ENCODE data around the gene ICA1L.

Gene ICA1L

DNA sequence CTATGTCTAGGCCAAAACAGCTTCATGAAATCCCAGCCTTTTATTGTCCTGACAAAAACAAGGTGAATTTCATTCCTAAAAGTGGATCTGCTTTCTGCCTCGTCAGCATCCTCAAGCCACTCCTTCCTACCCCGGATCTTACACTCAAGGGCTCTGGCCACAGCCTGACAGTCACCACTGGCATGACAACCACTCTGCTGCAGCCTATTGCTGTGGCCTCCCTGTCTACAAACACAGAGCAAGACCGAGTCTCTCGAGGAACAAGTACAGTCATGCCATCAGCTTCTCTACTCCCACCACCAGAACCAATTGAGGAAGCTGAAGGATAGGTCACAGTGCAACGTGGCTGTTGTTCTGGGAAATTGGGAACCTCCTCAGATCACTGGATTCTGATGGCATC, 106.1 kb downstream of the ICA1L start:
- no peak for DNase-seq (ENCODE audit: low read depth)

DNA sequence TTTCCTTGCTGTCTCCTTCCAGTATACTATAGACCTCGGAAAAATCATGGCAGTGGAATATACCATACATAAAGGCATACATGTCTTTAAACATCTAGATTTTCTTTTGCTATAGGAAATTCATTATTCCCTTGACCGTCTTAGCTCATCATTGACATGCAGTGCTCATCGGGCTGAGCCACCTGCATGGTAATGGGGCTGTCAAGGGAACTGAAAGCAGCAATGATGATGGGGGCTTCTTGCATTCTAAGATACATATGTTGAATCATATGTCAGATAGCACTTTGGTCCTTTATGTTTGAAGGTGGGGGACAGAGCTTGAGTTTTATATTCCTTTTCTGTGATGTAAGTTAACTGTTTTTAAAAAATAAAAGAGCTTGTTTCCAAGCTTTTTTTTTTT, 106.6 kb downstream of the ICA1L start:
- H3K4me3 ChIP-seq (ENCODE audit: control insufficient read depth, low read depth, low read length): no peak overlapping the region
- TF ChIP-seq, protein P1, sequence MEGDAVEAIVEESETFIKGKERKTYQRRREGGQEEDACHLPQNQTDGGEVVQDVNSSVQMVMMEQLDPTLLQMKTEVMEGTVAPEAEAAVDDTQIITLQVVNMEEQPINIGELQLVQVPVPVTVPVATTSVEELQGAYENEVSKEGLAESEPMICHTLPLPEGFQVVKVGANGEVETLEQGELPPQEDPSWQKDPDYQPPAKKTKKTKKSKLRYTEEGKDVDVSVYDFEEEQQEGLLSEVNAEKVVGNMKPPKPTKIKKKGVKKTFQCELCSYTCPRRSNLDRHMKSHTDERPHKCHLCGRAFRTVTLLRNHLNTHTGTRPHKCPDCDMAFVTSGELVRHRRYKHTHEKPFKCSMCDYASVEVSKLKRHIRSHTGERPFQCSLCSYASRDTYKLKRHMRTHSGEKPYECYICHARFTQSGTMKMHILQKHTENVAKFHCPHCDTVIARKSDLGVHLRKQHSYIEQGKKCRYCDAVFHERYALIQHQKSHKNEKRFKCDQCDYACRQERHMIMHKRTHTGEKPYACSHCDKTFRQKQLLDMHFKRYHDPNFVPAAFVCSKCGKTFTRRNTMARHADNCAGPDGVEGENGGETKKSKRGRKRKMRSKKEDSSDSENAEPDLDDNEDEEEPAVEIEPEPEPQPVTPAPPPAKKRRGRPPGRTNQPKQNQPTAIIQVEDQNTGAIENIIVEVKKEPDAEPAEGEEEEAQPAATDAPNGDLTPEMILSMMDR (conservative IDR thresholded peaks at IDR 0.05; ENCODE audit: control insufficient read depth, insufficient read depth, low read depth, low read length): no peak
- DNase-seq (ENCODE audit: low read depth): no peak

More for the DNA sequence above, 106.1 kb downstream of the ICA1L start:
- H3K4me3 ChIP-seq (ENCODE audit: control insufficient read depth, low read depth, low read length): no peak overlapping the region
- TF ChIP-seq, protein P1 (conservative IDR thresholded peaks at IDR 0.05; ENCODE audit: control insufficient read depth, insufficient read depth, low read depth, low read length): no peak

DNA sequence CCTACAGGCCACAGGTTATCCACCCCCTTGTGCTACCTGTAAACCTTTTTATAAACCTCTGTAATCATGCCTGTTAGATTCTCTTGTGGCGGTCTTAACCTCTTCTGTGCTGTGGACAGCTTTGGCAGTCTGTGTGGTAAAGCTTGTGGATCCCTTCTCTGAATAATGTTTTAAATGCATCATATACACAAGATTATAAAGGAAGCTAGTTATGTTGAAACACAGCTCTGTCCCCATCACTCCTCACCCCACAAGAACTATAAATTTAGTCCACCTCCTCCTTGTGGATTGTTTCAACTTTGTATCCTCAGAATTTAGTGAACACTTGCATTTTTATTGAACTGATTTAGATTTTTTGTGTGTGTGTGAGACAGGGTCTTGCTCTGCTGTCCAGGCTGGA, 107.7 kb downstream of the ICA1L start:
- TF ChIP-seq, protein P1 (conservative IDR thresholded peaks at IDR 0.05; ENCODE audit: control insufficient read depth, insufficient read depth, low read depth, low read length): no peak
- DNase-seq (ENCODE audit: low read depth): no peak
- no peak overlapping the region for H3K4me3 ChIP-seq (ENCODE audit: control insufficient read depth, low read depth, low read length)

DNA sequence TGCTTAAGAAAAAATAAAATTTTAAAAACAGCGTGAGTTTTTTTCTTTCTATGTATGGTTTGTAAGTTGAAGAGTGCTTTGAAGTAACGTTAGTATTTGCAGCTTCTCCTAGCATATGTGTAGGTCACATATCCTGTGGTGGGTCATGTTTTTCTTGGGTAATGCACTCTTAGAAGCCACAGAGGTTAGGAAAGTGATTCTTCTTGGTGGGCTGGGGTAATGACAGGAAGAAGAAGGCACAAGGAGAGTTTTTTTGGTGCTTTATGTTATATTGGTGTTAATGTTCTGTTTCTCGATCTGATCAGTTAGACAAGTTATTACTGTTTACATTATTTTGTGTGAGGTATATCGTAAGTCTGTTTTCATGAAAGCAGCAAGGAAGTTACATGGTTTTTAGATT, 109.0 kb downstream of the ICA1L start:
- H3K4me3 ChIP-seq (ENCODE audit: control insufficient read depth, low read depth, low read length): no peak overlapping the region
- no peak for DNase-seq (ENCODE audit: low read depth)
- TF ChIP-seq, protein P1 (conservative IDR thresholded peaks at IDR 0.05; ENCODE audit: control insufficient read depth, insufficient read depth, low read depth, low read length): no peak

DNA sequence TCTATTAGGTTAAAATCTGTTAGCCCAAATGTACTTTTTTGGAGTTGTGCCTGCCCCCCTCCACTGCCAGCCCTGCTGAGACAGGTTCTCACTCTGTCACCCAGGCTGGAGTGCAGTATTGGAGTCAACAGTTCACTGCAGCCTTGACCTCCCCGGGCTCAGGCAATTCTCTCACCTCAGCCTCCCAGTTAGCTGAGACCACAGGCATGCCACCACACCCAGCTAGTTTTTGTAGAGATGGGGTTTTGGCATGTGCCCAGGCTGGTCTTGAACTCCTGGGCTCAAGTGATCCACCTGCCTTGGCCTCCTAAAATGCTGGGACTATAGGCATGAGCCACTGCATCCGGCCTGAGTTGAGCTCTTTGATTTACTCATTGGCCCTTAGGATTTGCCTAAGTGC, 110.7 kb downstream of the ICA1L start:
- TF ChIP-seq, protein P1 (conservative IDR thresholded peaks at IDR 0.05; ENCODE audit: control insufficient read depth, insufficient read depth, low read depth, low read length): no peak
- DNase-seq (ENCODE audit: low read depth): no peak
- H3K4me3 ChIP-seq (ENCODE audit: control insufficient read depth, low read depth, low read length): no peak overlapping the region

DNA sequence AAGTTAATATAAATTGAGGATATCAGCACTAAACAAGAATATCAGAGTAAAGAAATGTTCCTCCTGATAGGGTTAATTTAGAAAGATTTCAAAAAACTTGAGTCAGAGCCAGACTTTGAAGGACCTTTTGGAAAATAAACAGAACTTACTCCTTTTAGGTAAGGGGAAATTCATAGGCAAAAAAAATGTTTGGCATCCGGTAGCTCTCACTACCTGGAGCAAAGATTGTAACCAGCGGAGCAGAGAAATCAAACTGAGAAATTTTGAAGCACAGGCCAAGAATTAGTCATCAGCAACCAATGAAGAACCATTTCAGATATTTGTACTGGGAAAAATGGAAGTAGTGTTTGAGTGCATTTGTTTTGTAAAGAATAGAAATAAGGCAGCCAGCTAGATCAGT, 113.0 kb downstream of the ICA1L start:
- DNase-seq (ENCODE audit: low read depth): no peak
- TF ChIP-seq, protein P1 (conservative IDR thresholded peaks at IDR 0.05; ENCODE audit: control insufficient read depth, insufficient read depth, low read depth, low read length): no peak
- no peak overlapping the region for H3K4me3 ChIP-seq (ENCODE audit: control insufficient read depth, low read depth, low read length)

DNA sequence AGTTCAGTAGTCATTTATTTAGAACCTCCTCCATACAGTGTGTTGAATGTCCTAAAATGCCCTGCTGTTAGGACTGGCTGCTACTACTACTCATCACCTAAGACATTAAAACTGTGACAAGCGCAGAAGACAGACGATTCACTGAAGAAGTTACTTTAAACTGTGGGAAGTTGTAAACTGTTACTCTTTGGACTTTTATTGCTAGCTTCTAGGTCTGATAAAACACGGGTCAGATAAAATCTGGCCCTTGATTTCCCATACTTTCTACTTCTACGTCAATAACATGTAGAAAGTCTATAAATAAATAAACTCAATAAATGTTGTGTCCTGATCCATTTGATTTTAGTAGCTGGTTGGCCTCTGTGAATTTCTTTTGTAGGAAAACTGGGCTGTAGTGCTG, 113.4 kb downstream of the ICA1L start:
- TF ChIP-seq, protein P1 (conservative IDR thresholded peaks at IDR 0.05; ENCODE audit: control insufficient read depth, insufficient read depth, low read depth, low read length): no peak
- DNase-seq (ENCODE audit: low read depth): no peak
- no peak overlapping the region for H3K4me3 ChIP-seq (ENCODE audit: control insufficient read depth, low read depth, low read length)

Data from fibroblast of mammary gland (primary cell).